GM15510 (cell line): ENCODE data around the gene TMEM225B.

Experiments used
- POLR2A ChIP-seq: IDR thresholded peaks from 3 replicates; pipeline ENCODE4 v1.6.1; 2011; ENCODE audit warnings: borderline replicate concordance; ENCODE audit not compliant: insufficient read length; ENCODE audit errors: extremely low read depth

The TMEM225B gene

DNA sequence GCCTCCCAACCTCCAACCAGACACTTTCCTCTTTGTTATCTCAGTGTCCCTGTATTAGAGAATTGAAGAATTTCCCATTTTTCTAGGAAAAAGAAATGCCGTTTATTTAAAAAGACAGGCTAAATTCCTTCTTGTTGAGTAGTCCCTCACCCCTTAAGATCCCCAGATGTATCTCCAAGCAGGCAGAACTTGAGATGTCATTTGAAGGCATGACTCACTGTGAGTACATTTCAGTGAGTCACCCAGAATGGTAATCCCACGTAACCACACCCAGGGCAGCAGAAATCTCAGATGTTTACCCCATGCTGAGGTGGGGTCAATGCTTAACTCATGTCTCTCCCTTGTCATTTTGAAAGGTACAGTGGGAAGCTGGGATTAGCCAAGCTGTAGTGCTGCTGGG is 35.2 kb upstream of the TMEM225B start:
- no peak for TF ChIP-seq POLR2A

DNA sequence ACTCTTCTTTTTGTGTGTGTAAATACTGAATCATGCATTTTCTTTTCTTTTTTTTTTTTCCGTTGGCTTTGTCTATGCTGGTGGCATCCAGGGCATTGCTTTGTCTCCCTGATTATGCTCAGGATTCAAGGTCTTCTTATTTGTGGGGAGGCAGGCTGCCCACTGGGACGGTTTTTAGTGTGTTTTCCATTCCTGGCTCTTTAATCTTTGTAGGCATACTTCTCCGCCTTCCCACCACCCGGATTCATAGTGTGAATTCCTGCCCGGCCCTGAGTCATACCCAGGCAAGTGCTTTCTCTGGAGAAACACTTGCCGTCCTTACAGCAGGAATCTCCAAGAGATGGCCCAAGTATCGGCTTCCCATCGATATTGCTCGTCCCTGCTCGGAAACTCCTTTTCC is 34.4 kb upstream of the TMEM225B start:
- no peak for TF ChIP-seq POLR2A

DNA sequence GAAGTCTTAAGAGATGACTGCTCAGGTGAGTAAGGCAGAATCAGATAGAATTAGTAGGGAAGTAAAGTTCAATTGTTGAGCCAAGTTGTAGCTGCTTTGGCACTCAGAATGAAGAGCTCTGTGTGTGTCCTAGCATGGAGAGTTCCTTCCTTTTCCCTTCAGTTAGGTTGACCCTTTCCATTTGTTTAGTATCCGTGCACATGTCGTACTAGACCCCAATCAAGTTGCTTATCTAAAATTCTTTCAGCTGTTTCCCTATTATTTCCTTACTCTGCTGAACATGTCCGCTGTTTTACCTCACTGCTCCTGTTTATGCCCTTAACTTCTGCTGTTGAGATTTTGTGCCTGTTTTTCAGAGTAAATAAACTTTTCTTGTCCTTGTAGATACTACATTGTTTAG is 26.3 kb upstream of the TMEM225B start:
- no peak for TF ChIP-seq POLR2A

DNA sequence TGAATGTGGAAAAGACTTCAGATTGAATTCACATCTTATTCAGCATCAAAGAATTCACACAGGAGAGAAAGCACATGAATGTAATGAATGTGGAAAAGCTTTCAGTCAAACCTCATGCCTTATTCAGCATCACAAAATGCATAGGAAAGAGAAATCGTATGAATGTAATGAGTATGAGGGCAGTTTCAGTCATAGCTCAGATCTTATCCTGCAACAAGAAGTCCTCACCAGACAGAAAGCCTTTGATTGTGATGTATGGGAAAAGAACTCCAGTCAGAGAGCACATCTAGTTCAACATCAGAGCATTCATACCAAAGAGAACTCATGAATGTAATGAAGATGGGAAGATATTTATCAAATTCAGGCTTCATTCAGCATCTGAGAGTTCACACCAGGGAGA is 24.8 kb upstream of the TMEM225B start:
- TF ChIP-seq POLR2A = no peak

DNA sequence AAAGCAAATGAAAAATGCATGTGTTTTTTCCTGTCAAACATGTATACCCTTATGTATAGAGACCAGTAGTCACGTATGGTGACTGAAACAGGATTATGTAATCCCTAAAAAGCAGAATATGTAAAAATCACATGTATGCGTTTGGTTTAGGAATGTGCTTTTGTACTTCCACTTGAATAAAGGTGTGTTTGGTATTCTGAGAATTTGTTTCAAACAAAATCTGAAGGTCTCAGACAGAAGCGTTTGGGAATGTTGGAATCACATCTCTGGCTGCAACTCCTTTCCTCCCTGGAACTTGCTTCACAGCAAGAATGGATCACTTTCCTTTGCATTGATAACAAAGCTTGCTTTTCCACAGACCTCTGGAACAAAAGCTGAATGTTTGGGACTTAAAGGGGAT is 21.8 kb upstream of the TMEM225B start:
- no peak for TF ChIP-seq POLR2A

DNA sequence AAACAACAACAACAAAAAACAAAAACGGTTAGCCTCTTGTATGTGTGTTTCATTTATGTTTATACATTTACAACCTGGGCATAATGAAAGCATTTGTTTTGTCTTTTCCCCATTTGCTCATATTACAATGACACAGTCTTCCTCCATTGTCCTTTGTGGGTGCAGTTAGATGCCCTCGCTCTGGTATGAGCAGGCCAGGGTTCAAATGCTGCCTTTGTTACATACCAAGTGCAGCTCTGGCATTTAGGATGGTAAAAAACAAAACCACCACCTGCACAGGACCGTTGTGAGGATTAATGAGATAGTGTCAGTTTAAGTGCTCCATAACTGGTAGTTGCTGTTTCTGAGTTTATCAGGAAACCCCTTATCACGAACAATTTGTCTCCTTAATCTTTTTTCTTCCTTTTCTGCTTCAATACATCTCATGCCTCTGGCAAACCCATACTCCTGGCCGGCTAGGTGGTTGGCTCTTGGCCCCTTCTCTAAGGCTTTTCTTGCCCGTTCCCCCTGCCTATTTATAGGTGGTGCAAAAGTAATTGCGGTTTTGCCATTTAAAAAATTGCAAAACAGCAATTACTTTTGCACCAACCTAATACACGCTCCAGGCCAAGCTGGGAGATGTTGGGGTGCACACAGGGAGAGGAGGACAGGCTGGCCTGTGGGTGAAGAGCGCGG is 18.6 kb upstream of the TMEM225B start:
- TF ChIP-seq POLR2A = no peak

DNA sequence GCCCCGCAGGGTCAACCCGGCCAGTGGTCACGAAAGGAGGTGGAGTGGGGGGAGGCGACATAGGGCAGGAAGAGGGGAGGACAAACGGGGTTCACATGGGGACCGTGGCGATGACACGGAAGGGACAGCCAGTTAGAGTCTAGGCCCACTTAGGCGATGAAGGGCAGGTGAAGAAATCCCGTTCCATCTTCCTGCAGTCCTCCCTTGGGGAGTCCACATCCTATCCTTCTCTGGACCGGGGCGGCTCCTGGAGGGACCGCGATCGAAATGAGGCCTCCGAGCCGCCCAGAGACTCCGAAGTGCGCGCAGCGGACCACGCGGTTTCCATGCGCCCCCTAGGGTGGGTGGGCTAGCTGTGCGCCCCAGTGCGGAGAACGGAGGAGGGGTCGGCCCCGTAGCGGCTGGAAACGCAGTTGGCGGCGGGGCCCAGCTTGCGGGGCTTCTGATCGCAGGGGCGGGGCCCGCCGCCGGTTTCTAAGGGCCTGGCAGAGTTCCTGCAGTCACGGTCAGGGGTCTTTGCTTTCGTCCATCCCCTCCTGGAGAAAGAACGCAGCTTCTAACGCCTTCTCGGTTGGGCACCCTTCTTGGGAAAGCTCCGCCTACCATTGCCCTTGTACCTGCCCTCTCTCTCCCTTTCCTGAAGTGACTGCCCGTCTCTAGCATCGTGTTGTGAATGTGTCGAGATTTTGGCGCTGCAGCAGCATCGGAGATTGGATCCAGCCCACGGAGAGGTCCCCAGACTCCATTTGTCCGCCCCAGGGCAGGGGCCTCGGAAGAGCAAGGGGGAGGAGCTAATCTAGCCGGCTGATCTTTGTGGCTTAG is 17.9 kb upstream of the TMEM225B start:
- TF ChIP-seq POLR2A = no peak

DNA sequence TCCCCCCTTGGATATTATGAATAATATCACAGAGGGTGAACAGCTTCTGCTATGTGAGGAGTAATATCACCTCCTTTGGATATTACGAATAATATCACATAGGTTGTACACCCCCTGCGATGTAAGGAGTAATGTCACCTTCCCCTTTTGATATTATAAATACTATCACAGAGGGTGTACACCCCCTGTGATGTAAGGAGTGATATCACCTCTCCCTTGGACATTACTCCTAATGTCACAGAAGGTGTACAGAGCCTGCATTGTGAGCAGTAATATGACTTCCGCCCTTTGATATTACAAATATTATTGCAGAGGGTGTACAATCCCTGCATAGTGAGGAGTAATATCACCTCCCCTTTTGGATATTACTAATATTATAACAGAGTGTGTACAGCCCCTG is 9.2 kb upstream of the TMEM225B start:
- TF ChIP-seq POLR2A = no peak

DNA sequence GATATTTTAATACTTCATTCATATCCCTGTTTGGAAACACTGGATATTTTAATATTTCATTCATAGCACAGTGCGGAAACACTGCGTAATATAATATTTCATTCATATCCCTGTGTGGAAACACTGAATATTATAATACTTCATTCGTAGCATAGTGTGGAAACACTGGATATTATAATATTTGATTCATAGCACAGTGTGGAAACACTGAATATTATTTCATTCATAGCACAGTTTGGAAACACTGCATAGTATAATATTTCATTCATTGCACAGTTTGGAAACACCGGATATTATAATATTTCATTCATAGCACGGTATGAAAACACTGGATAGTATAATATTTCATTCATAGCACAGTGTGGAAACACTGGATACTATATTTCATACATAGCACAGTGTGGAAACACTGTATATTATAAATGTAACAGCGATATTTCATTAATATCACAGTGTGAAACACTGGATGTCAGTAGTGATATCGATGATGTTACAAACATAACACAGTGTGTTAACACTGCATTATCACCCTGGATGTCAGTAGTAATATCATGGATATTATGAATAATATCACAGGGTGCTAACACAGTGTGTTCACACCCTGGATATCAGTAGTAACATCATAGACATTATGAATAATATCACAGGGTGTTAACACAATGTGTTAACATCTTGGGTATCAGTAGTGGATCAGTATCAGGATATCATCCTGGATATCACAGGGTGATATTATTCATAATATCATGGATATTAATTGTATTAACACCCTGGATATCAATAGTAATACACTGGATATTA is 2.9 kb upstream of the TMEM225B start:
- TF ChIP-seq POLR2A = no peak

DNA sequence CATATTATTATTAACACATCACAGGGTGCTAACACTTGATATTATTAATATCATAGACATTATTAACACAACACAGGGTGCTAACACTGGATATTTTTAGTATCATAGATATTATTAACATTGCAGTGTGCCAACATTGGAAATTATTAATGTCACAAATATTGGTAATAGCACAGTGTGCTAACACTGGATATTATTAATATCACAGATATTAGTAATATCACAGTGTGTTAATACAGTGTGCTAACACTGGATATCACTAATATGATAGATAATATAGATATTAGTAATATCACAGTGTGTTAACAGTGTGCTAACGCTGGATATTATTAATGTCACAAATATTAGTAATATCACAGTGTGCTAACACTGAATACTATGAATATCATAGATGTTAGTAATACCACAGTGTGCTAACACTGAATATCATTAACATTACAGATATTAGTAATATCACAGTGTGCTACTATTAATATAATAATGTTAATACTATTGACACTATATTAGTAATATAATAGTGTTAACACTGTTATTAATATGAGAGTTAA is 1.6 kb upstream of the TMEM225B start:
- TF ChIP-seq POLR2A = no peak

DNA sequence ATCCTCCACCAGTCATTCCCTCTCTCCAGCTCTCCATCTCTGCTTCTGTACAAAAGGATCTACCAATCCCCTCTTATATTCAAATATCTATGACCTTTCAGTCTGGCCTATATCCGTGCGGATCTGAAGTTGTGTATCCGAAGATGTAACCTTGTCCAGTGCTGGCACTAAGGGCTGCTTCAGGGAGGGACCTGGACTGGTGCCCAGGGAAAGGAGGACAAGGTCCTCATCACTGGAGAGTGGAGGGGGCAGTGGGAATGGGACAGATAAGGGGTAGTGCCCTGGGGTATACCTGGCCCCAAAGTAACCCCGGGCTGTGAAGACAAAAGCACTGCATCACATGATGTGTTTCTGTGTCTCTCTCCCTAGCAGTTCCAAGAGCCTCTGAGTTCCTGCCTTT is 1.8 kb downstream of the TMEM225B start:
- TF ChIP-seq POLR2A = no peak

DNA sequence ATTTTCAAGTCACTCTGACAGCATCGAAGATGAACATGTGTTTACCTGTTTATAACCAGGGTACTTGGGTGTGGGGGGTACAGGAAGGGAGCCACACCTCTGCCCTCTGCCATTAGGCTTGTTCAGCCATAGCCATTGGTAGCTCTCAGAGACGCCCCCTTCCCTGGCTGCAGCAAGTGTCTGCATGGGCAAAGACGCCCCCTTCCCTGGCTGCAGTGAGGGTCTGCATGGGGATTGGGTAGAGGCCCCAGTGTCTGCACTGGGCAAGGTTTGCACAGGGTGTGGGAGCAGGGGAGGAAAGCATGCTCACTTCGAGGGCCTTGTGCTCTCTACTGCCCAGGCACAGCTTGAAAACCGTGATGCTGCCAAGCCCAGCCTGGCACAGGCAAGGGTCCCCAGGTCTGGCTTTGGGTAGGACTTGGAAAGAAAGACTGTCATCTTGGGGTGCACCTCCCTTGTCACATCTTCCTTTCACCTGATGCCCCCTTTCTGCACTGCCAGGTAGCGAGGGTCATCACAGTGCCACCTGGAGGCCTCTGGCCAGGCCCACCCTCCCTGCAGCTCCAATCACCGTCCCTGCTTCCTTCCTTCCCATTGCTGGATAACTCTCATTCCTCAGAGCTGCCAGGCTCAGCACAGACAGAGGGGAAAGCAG is 3.7 kb downstream of the TMEM225B start:
- TF ChIP-seq POLR2A = no peak

DNA sequence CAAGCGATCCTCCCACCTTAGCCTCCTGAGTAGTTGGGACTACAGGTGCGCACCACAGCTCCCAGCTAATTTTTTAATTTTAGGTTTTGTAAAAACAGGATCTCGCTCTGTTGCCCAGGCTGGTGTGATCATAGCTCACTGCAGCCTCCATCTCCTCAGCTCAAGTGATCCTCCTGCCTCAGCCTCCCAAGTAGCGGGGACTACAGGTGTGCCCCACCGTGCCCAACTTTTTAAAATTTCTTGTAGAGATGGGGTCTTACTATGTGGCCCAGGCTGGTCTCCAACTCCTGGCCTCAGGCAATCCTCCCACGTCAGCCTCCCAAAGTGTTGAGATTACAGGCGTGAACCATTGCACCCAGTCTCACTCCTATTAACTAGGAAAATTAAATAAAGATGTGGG is 7.5 kb downstream of the TMEM225B start:
- no peak for TF ChIP-seq POLR2A

DNA sequence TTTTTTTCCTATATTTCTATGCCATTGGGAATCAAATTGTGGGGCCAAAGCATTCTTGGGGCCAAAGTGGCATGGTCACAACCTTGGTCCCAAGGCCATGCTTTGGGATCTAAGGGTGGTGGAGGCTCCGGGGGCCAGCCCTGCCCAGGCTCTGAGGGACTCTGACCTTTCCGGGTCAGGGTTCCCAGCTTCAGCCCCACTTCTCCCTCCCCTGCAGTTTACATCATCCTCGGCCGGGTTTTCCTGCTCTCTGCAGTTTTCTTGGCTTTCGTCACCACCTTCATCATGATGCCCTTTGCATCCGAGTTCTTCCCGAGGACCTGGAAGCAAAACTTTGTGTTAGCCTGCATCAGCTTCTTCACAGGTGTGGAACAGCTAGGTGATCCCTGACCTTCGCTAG is 8.5 kb downstream of the TMEM225B start:
- no peak for TF ChIP-seq POLR2A

DNA sequence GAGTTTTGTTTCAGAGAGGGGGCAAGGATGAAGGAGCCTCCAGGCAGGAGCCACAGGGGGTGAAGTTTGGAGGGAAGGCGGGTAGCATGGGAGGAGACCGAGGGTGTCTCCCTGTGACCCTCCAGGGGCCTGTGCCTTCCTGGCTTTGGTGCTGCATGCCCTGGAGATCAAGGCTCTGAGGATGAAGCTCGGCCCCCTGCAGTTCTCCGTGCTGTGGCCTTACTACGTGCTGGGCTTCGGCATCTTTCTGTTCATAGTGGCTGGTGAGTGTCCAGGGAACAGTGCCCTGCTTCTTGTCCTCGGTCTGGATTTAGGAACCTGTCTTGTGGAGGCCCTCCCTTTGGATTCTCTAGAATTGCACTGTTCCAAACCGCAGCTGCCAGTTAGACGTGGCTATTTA is 9.5 kb downstream of the TMEM225B start:
- TF ChIP-seq POLR2A = no peak
